Epithelial cell of esophagus (primary cell): ENCODE data around the gene AP2A2.

Experiments
- DNase-seq: peaks from one replicate; pipeline ENCODE4 v3.0.0; 2010; ENCODE audit warnings: low read depth
- H3K4me3 ChIP-seq: 2 replicates; pipeline ENCODE4 v1.5.1; 2011; ENCODE audit warnings: mild to moderate bottlenecking, low read length, control low read depth
- TF ChIP-seq, protein P1 (sequence below): IDR thresholded peaks from 2 replicates; pipeline ENCODE4 v1.5.1; 2011; ENCODE audit warnings: low read depth, mild to moderate bottlenecking, low read length, control low read depth, inconsistent platforms; ENCODE audit not compliant: insufficient read depth; ENCODE audit errors: missing control alignments

Gene AP2A2

DNA sequence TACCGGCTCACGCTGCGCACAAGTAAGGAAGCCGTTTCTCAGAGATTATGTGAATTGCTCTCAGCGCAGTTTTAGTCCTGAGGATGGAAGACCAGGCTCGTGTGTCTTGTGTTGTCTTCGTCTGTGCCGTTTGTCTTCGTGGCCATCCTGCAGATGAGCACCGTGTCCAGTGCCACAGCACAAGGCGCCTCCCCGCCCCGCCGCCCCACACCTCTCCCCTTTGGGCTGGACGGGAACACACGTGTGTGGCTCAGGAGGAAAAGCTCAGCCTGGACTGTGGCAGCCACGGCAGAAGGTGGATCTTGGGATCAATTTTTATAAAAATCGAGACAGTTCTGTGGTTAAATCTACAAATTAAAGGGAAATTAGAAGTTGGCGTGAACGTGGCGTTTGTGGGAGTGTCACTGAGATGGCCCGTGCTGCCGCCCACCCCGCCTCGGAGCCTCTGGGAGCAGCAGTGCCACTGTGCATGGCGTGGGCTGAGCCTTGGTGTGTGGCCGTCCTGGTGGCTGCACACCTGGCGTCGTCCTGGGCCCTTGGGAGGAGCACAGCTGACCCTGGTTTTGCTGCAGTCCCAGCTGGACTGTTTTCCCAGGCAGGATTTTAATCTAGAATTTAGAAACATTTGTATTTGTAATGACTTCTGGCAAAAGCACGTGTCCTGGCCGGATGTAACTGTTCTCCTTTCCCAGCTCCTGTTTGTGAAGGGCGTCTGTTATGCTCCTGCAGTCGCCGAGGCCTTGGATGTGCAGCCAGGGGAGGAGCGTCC, 85.1 kb downstream of the AP2A2 start:
- DNase-seq = no peak
- H3K4me3 ChIP-seq = no peak overlapping the region
- TF ChIP-seq, protein P1, sequence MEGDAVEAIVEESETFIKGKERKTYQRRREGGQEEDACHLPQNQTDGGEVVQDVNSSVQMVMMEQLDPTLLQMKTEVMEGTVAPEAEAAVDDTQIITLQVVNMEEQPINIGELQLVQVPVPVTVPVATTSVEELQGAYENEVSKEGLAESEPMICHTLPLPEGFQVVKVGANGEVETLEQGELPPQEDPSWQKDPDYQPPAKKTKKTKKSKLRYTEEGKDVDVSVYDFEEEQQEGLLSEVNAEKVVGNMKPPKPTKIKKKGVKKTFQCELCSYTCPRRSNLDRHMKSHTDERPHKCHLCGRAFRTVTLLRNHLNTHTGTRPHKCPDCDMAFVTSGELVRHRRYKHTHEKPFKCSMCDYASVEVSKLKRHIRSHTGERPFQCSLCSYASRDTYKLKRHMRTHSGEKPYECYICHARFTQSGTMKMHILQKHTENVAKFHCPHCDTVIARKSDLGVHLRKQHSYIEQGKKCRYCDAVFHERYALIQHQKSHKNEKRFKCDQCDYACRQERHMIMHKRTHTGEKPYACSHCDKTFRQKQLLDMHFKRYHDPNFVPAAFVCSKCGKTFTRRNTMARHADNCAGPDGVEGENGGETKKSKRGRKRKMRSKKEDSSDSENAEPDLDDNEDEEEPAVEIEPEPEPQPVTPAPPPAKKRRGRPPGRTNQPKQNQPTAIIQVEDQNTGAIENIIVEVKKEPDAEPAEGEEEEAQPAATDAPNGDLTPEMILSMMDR = no peak

GRCh38 chr11:1011320-1011698, 85.6 kb downstream of the AP2A2 start:
- DNase-seq = no peak
- TF ChIP-seq, protein P1 = no peak
- H3K4me3 ChIP-seq = no peak overlapping the region

- TF ChIP-seq, protein P1 = no peak
- H3K4me3 ChIP-seq = no peak overlapping the region
- DNase-seq = no peak
Observed at GRCh38 chr11:1012291-1012690, 86.6 kb downstream of the AP2A2 start.

- H3K4me3 ChIP-seq = no peak overlapping the region
- no peak for DNase-seq
- TF ChIP-seq, protein P1 = no peak
Observed at GRCh38 chr11:1012740-1013630, 87.3 kb downstream of the AP2A2 start.

DNA sequence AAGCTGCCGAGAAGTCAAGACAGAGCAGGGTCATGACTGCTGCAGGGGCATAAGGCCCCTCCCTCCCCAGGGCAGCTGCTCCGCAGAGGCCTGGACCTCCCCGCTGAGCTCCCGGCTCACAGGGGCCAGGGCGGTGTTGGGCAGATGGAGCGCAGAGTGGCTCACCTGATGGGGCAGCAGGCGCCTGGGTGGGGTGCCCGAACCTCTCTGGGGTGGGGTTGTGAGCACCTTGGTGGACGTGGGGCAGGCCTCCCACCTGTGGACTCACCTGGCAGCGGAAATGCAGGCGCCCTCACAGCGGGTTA, 87.9 kb downstream of the AP2A2 start:
- no peak overlapping the region for H3K4me3 ChIP-seq
- TF ChIP-seq, protein P1 = no peak
- DNase-seq = no peak

GRCh38 chr11:1014276-1014675, 88.6 kb downstream of the AP2A2 start:
- no peak overlapping the region for H3K4me3 ChIP-seq
- no peak for DNase-seq
- TF ChIP-seq, protein P1 = no peak
